PC-3 (cell line): ENCODE measurements around the gene ZNF467.

Experiments
- CTCF ChIP-seq: fragments of 300-600 bp; sonication (generic); conservative IDR thresholded peaks from 2 replicates; pipeline ENCODE4 v1.5.1; 2017; ENCODE audit warnings: antibody characterized with exemption, low read depth, mild to moderate bottlenecking, low read length
- EZH2 ChIP-seq: fragments of 300-600 bp; sonication (generic); IDR thresholded peaks from one replicate; pipeline ENCODE4 v1.6.1; 2017; ENCODE audit warnings: antibody characterized with exemption, mild to moderate bottlenecking, low read length; ENCODE audit not compliant: unreplicated experiment
- EZH2phosphoT487 ChIP-seq: fragments of 300-600 bp; sonication (generic); IDR thresholded peaks from 2 replicates; pipeline ENCODE4 v1.6.1; 2018; ENCODE audit warnings: mild to moderate bottlenecking, antibody characterized with exemption, low read length, borderline replicate concordance

- no peak for TF ChIP-seq CTCF
- no peak for TF ChIP-seq EZH2
- no peak for TF ChIP-seq EZH2phosphoT487
These were observed 41.3 kb downstream of the ZNF467 start for GRCh38 chr7:149732111-149732561.
